OCI-LY7 (cell line): ENCODE measurements around the gene SPATS2L. TPM values are rescaled to one million over a fixed set of nuclear protein-coding genes. Genes with fewer than 3 reads are reported as not detected.

ENCODE experiments used
- BruUV-seq: library from RNA; stranded (reverse); fragments of 400-500 nt; replicated peaks from 2 replicates; lab custom pipeline; 2021; lab: Mats Ljungman, UMichigan
- CTCF ChIA-PET: fragments of 300-600 bp; sonication (Branson Sonifier 250); formaldehyde crosslinking; loops from one replicate; lab custom pipeline; 2022; ENCODE audit warnings: antibody characterized with exemption; ENCODE audit not compliant: unreplicated experiment; lab: Charles Lee
- POLR2A ChIA-PET: fragments of 300-600 bp; sonication (Branson Sonifier 250); formaldehyde crosslinking; loops from one replicate; lab custom pipeline; 2022; ENCODE audit warnings: antibody characterized with exemption; lab: Charles Lee
- DNase-seq: peaks from one replicate; pipeline ENCODE4 v3.0.0-alpha.2; 2015; ENCODE audit warnings: low spot score
- H2AFZ ChIP-seq: fragments of 200-600 bp; sonication (generic), shearing (Covaris generic); 2 replicates; pipeline ENCODE4 v1.6.1; 2014; ENCODE audit warnings: mild to moderate bottlenecking, antibody characterized with exemption, low read length, moderate library complexity
- H3K27ac ChIP-seq: fragments of 200-600 bp; sonication (generic); 2 replicates; pipeline ENCODE4 v1.5.1; 2014; ENCODE audit warnings: mixed run types, low read depth, mild to moderate bottlenecking, moderate library complexity, low read length, inconsistent platforms; ENCODE audit not compliant: poor library complexity, severe bottlenecking
- H3K36me3 ChIP-seq: fragments of 200-600 bp; sonication (generic); 2 replicates; pipeline ENCODE4 v1.6.1; 2014; ENCODE audit warnings: mild to moderate bottlenecking, antibody characterized with exemption, low read length, moderate library complexity, mixed read lengths; ENCODE audit not compliant: insufficient read depth
- H3K4me1 ChIP-seq: fragments of 200-600 bp; sonication (generic); 2 replicates; pipeline ENCODE4 v1.5.1; 2014; ENCODE audit warnings: mild to moderate bottlenecking, low read length; ENCODE audit not compliant: insufficient read depth, poor library complexity, severe bottlenecking
- H3K4me2 ChIP-seq: fragments of 200-600 bp; sonication (generic); 2 replicates; pipeline ENCODE4 v1.6.1; 2014; ENCODE audit warnings: mild to moderate bottlenecking, low read length
- H3K4me3 ChIP-seq: fragments of 200-600 bp; sonication (generic); 2 replicates; pipeline ENCODE4 v1.5.1; 2014; ENCODE audit warnings: mild to moderate bottlenecking, low read depth, low read length; ENCODE audit not compliant: poor library complexity, severe bottlenecking
- H3K79me2 ChIP-seq: fragments of 200-600 bp; sonication (generic); 2 replicates; pipeline ENCODE4 v1.6.1; 2016; ENCODE audit warnings: low read depth, mild to moderate bottlenecking, low read length, moderate library complexity, mixed read lengths; ENCODE audit not compliant: insufficient read depth
- H3K9me2 ChIP-seq: fragments of 200-600 bp; sonication (generic); 2 replicates; pipeline ENCODE4 v1.6.1; 2016; ENCODE audit warnings: mild to moderate bottlenecking, low read length, mixed read lengths; ENCODE audit not compliant: insufficient read depth
- H3K9me3 ChIP-seq: fragments of 200-600 bp; sonication (generic); 2 replicates; pipeline ENCODE4 v1.6.1; 2014; ENCODE audit warnings: mild to moderate bottlenecking, mixed run types, low read length, mixed read lengths
- H4K20me1 ChIP-seq: fragments of 200-600 bp; sonication (generic); 2 replicates; pipeline ENCODE4 v1.6.1; 2014; ENCODE audit warnings: mild to moderate bottlenecking, antibody characterized with exemption, low read length, moderate library complexity, mixed read lengths; ENCODE audit not compliant: insufficient read depth
- CTCF ChIP-seq: fragments of 200-600 bp; sonication (generic); conservative IDR thresholded peaks from 2 replicates; pipeline ENCODE4 v1.5.1; 2014; ENCODE audit warnings: mild to moderate bottlenecking, antibody characterized with exemption, low read length, moderate library complexity, mixed read lengths
- EZH2phosphoT487 ChIP-seq: fragments of 200-600 bp; sonication (generic); IDR thresholded peaks from 2 replicates; pipeline ENCODE4 v1.6.1; 2018; ENCODE audit warnings: low read depth, borderline replicate concordance, mild to moderate bottlenecking, mixed run types, antibody characterized with exemption, low read length, moderate library complexity, mixed read lengths
- intact Hi-C: fragments of 100-400 bp; cut with micrococcal nuclease; formaldehyde crosslinking; loops from one replicate; pipeline ENCODE4 v1.10.0; 2022; ENCODE audit not compliant: unreplicated experiment
- total RNA-seq, 2 experiments: library from RNA; depleted of rRNA in 1 of 2; stranded (reverse); fragments of >200 nt in 1 of 2; shearing (Covaris generic) in 1 of 2; gene quantifications; 2 replicates each; pipeline ENCODE4 v1.2.3, GENCODE V29; 2014 to 2022

The SPATS2L gene
- total RNA-seq, 2 experiments from 2014 or later: 3.1 to 5.2 TPM

GRCh38 chr2:200382874-200383273 lies 76.4 kb downstream of the SPATS2L start:
- BruUV-seq: no TSS peak
- POLR2A ChIA-PET: interaction anchor here (0.7 to 1.4 kb wide), 3 partner anchors 10 to 11 kb away, joined by 3 to 4 read pairs (median 3); no protein-coding TSS in a partner anchor
- Histone ChIP-seq H3K36me3 (no peaks in the 10 kb centered on the region), H2AFZ (no peak overlapping the region), H3K79me2 (no peaks in the 10 kb centered on the region), H3K27ac (no peak overlapping the region), H3K9me3 (no peaks in the 10 kb centered on the region), H3K4me1 (peaks cover 10% of the 10 kb centered on the region), H4K20me1 (no peaks in the 10 kb centered on the region), H3K4me3 (no peak overlapping the region), H3K4me2 (no peak overlapping the region), H3K9me2 (no peaks in the 10 kb centered on the region)
- no peak for TF ChIP-seq EZH2phosphoT487
- TF ChIP-seq CTCF: no peak
- intact Hi-C loops: loop anchor here (5.0 kb wide), 1 partner anchor 84 kb away; no protein-coding TSS in a partner anchor
- DNase-seq: no peak
- CTCF ChIA-PET: no interaction called here

- Histone ChIP-seq H3K9me3 (no peaks in the 10 kb centered on the region), H3K4me2 (peak overlapping the region; percentile 29; the same call in 1 of the 2 replicates), H3K27ac (no peak overlapping the region), H4K20me1 (no peaks in the 10 kb centered on the region), H3K36me3 (no peaks in the 10 kb centered on the region), H3K4me1 (peaks cover 10% of the 10 kb centered on the region), H2AFZ (peak overlapping the region; percentile 61; the same call in 1 of the 2 replicates), H3K4me3 (no peak overlapping the region), H3K79me2 (no peaks in the 10 kb centered on the region), H3K9me2 (no peaks in the 10 kb centered on the region)
- TF ChIP-seq EZH2phosphoT487: no peak
- no peak for TF ChIP-seq CTCF
- CTCF ChIA-PET: no interaction called here
- peak; percentile 36 for DNase-seq
- BruUV-seq: no TSS peak
- POLR2A ChIA-PET: interaction anchor here (0.7 to 1.4 kb wide), 4 partner anchors 10 to 281 kb away, joined by 3 to 4 read pairs (median 4); no protein-coding TSS in a partner anchor
- intact Hi-C loops: loop anchor here (5.0 kb wide), 1 partner anchor 84 kb away; no protein-coding TSS in a partner anchor
Measured at GRCh38 chr2:200383380-200384110, 77.1 kb downstream of the SPATS2L start.

- ChIA-PET POLR2A (interaction anchor here (0.8 kb wide), 1 partner anchor 85 kb away, joined by 3 read pairs; no protein-coding TSS in a partner anchor), CTCF (no interaction called here)
- Histone ChIP-seq H3K4me1 (peaks cover 10% of the 10 kb centered on the region), H4K20me1 (no peaks in the 10 kb centered on the region), H3K4me2 (no peak overlapping the region), H3K9me2 (no peaks in the 10 kb centered on the region), H3K4me3 (no peak overlapping the region), H3K36me3 (no peaks in the 10 kb centered on the region), H3K79me2 (no peaks in the 10 kb centered on the region), H3K27ac (no peak overlapping the region), H2AFZ (no peak overlapping the region), H3K9me3 (no peaks in the 10 kb centered on the region)
- TF ChIP-seq EZH2phosphoT487 (no peak), CTCF (no peak)
- no TSS peak for BruUV-seq
- no peak for DNase-seq
- intact Hi-C loops: no loop called here
Measured at GRCh38 chr2:200385063-200385635, 78.7 kb downstream of the SPATS2L start.
